Body of pancreas (tissue), 4 donors: ENCODE data around the gene MYL7.

Experiments
- POLR2A ChIP-seq, 3 donors: fragments of 450-650 bp; IDR thresholded peaks; one replicate each; pipeline ENCODE4 v1.6.1; 2016; ENCODE audit warnings: antibody characterized with exemption in 3 of 3, mild to moderate bottlenecking in 2 of 3
- TF ChIP-seq, protein P1 (sequence below), 7 experiments: fragments of 450-650 bp in 4 of 7; fragments of 200-600 bp in 3 of 7; sonication (generic) in 3 of 7; IDR thresholded peaks; one replicate each; pipeline ENCODE4 v1.5.1; 2016 to 2019; ENCODE audit warnings: antibody characterized with exemption in 7 of 7

DNA sequence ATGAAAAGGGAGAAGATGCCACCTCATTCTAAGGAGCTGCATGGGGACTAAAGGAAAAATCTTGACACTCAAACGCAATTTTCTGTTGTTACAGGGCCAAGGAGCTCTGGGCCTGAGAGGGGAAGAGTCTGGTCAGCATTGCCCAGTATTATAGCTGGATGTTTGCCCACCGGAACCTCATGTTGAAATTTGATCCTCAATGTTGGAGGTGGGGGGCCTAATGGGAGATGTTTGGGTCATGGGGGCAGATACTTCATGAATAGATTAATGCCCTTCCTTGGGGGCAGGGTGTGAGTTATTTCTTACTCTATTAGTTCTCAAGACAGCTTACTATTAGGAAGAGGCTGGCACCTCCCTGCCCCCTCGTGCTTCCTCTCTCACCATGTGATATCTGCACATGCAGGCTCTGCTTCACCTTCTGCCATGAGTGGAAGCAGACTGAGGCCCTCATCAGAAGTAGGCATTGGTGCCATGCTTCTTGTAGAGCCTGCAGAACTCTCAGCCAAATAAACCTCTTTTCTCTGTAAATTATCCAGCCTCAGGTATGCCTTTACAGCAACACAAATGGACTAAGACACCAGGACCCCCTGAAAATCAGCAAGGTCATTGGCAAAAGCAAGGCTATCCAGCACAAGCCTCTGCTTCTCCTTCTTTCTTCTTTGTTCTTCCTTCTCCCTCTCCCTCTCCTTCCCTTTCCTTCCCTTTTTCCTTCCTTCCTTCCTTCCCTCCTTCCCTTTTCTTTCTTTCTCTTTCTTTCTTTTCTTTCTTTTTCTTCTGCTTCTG lies 33.0 kb upstream of the MYL7 start:
- TF ChIP-seq POLR2A (IDR thresholded peaks at IDR 0.05): no peak
- TF ChIP-seq, protein P1, sequence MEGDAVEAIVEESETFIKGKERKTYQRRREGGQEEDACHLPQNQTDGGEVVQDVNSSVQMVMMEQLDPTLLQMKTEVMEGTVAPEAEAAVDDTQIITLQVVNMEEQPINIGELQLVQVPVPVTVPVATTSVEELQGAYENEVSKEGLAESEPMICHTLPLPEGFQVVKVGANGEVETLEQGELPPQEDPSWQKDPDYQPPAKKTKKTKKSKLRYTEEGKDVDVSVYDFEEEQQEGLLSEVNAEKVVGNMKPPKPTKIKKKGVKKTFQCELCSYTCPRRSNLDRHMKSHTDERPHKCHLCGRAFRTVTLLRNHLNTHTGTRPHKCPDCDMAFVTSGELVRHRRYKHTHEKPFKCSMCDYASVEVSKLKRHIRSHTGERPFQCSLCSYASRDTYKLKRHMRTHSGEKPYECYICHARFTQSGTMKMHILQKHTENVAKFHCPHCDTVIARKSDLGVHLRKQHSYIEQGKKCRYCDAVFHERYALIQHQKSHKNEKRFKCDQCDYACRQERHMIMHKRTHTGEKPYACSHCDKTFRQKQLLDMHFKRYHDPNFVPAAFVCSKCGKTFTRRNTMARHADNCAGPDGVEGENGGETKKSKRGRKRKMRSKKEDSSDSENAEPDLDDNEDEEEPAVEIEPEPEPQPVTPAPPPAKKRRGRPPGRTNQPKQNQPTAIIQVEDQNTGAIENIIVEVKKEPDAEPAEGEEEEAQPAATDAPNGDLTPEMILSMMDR (IDR thresholded peaks at IDR 0.05): no peak
